ENCODE measurements around the gene ZNF425.
"Not testable (repeated sequence)": the region's sequence is repeated elsewhere in the genome, so short reads cannot be mapped to it uniquely, and the experiment has no call there.

DNA sequence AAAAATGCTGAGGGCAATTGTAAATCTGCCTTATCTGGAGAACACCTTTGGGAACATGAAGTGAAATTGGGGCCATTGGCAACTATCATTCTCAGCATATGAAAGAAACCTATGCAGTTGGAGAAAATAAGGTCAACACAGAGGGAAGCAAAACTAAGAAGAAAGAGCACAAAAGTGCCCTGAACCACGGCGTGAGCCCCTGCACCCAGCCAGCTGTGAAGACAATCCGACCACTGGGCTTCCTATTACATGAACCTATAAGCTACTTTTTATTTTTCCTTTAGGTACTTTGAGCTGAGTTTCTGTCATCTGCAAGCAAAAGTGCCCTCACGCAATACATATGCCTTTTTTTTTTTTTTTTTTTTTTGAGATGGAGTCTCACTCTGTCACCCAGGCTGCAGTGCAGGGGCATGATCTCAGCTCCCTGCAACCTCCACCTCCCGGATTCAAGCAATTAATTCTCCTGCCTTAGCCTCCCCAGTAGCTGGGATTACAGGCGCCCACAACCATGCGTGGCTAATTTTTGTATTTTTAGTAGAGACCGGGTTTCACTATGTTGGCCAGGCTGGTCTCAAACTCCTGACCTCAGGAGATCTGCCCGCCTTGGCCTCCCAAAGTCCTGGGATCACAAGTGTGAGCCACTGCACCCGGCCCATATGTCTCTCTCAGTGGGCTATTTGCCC, 63.8 kb downstream of the ZNF425 start:
- TF ChIP-seq CTCF (IDR thresholded peaks at IDR 0.05; ENCODE audit: borderline replicate concordance, extremely low read depth, low read length, poor library complexity, severe bottlenecking); EZH2 (IDR thresholded peaks at IDR 0.05; ENCODE audit: borderline replicate concordance, low read depth, low read length, severe bottlenecking): not testable (repeated sequence)

Measured in DND-41 (cell line).